ENCODE measurements around the gene RNH1.
A peak's percentile ranks its signal among the peaks of the same experiment; 100 is the strongest.

RNH1 gene

DNA sequence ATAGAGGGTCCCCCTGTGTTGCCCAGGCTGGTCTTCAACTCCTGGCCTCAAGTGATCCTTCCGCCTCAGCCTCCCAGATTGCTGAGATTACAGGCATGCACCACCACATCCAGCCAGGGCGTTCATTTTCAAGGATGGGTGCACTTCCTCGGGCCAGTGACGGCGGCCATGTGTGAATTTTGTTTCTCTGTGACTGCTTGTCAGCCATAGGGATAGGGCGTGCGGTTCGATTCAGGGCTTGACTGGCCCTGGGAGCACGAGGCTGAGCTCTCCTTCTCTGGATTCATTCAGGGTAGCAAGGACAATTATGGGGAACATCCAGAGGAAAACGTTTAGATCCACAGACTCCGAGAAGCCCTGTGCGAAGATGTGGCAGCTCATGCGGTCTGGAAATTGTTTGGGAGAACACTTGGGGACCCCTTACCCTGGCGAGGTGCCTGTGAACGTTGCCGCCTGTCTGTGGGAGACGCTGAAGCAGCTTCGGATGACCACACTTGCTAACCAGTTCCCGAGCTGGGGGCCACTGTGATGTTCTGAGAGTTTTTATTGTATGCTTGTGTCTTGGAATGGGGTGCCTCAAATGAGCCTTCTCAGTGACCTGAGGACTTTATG lies 54.0 kb downstream of the RNH1 start:
- H3K4me3 ChIP-seq (ENCODE audit: low read length), result no peak overlapping the region
- DNase-seq (ENCODE audit: low read depth), result no peak
- no peak for TF ChIP-seq CTCF (conservative IDR thresholded peaks at IDR 0.05; ENCODE audit: low read depth, low read length)

DNA sequence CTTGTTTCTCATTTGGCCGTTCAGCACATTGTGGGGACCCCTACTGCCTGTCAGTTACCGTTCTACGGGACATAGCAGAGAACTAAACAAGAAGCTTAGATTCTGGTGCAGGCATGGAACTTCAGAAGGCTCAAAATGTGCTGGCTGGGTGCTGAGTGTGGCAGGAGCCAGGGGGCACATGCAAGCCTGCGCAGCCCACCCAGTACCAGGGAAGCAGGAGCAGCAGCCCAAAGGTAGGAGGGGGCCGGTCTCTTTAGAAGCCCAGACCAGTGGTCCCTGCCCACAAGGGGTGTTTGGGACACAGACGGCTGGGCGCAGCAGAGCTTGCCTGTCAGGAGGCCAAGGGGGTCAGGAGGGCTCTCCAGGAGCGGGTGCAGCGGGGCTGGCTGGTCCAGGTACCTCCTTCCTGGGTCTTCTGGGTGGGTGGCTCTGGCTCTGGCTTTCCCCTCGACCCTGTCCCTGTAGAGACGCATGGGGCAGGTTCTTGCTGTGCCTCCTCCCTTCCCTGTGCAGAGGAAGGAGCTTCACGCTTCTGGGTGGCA lies 54.8 kb downstream of the RNH1 start:
- no peak overlapping the region for H3K4me3 ChIP-seq (ENCODE audit: low read length)
- DNase-seq (ENCODE audit: low read depth), result no peak
- TF ChIP-seq CTCF (conservative IDR thresholded peaks at IDR 0.05; ENCODE audit: low read depth, low read length), result no peak

- H3K4me3 ChIP-seq (ENCODE audit: low read length), result peak overlapping the region; percentile 61
- no peak for TF ChIP-seq CTCF (conservative IDR thresholded peaks at IDR 0.05; ENCODE audit: low read depth, low read length)
- DNase-seq (ENCODE audit: low read depth), result no peak
Measured at GRCh38 chr11:451738-452137, 55.3 kb downstream of the RNH1 start.

DNA sequence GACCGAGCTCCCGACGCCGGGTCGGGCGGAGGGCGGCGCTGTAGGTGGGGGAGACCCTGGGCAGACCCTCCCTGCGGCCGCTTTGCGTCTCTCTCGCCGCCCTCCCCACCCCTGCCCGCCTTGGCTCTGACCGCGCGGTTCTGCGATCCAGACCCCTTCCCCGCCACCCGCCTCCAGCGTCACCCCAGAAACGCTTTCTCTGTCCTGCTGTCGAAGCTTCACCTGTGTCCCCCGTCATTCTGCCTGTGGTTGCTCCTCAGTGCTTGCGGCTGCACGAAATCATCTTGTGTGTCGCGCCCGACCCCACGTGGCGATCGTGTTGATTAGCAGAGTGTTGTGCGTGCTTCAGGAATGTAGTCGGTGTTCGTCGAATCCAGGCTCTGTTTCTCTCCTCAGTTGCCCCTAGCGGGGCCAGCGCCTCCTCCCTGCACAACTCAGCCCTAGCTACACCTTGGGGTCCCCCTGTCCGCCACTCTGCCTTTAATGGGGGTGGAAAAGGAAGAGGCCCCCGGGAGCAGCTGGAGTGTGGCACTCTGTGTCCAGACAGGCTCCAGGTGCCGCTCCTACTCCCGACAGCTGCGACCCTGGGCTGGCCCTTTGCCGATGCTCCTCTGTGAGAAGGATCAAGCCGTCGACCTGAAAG lies 56.1 kb downstream of the RNH1 start:
- peak; percentile 20 for DNase-seq (ENCODE audit: low read depth)
- H3K4me3 ChIP-seq (ENCODE audit: low read length), result peak overlapping the region; percentile 61
- TF ChIP-seq CTCF (conservative IDR thresholded peaks at IDR 0.05; ENCODE audit: low read depth, low read length), result no peak

DNA sequence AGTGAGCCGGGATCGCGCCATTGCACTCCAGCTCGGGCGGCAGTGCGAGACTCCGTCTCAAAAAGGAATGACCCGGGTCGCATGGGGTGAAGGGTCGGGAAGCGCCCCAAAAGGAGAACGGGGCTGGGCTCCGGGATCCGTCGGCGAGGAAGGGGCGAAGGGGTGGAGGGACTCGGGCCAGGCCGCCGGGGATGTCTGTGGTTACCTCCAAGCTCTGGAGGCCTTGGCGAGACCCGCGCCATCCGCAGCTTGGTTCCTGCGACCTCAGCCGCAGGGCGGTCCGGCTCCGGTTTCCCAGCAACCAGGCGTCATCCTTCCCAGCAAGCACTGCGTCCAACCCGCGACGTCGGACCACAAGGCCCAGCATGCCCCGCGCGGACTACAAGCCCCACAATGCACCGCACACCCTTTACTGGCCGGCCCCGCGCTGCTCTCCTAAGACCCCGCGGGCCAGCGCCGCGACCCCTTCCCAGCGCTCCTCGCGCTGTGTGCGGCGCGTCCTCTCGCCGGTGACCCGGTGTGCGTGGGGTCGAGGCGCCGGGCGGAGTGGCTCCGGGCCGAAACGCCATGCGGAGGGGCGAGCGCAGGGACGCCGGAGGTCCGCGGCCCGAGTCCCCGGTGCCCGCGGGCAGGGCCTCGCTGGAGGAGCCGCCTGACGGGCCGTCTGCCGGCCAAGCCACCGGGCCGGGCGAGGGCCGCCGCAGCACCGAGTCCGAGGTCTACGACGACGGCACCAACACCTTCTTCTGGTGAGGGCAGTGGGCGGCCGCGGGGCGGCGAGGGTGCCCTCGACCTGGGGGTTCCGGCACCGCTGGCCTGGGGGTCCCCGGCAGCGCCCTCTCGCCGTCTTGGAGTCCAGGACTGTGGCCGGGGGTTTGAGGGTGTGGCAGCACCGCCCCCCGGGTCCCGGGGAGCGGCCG lies 56.9 kb downstream of the RNH1 start, which contains the start of gene PTDSS2:
Gene PTDSS2, plus strand, starts transcription at position 391 of the 920 bp plus-strand sequence. Its CDS starts 177 bp downstream, at position 568.
- peak; percentile 91 for DNase-seq (ENCODE audit: low read depth)
- peak within 1 kb of the TSS; percentile 61 for H3K4me3 ChIP-seq (ENCODE audit: low read length)
- TF ChIP-seq CTCF (conservative IDR thresholded peaks at IDR 0.05; ENCODE audit: low read depth, low read length), result no peak

DNA sequence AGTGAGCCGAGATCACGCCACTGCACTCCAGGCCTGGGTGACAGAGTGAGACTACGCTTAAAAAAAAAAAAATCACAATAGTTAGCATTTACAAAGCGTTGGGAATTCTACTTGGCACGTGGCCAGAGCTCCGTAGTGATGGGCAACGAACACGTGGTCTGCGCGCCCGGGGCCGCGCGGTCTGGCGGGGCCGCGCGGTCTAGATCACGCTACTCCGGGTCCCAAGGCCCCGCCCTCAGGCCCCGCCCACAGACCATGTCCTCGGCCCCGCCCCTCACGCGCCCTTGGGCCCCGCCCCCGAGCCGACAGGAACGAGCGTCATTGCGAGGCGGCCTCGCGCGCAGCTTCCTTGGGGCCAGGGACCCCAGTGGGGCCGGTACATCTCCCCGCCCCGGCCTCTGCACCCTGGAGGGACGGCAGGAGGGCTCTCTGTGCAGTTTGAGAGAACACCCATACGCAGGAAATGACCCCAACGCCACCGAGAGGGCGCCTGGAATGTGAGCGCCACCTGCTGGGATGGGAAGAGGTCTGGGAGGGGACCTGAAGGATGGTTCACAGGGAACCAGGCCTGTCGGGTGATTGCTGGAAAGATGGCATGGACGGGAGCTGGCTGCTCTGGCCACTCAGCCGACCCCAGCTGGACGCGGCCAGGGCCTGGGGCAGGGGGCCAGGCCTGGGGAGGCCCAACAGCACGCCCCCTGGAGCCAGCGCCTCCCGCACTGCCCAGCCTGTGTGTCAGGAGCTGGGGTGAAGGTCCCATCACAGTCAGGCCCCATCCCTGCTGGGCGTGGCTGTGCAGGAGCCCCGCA lies 58.9 kb downstream of the RNH1 start:
- peak overlapping the region; percentile 67 for H3K4me3 ChIP-seq (ENCODE audit: low read length)
- peak; percentile 91 for TF ChIP-seq CTCF (conservative IDR thresholded peaks at IDR 0.05; ENCODE audit: low read depth, low read length)

More for the DNA sequence above, 58.9 kb downstream of the RNH1 start:
- DNase-seq (ENCODE audit: low read depth), result peak; percentile 71

All from retinal pigment epithelial cell (primary cell).